ENCODE measurements around the gene ERICH6B.

- no peak for TF ChIP-seq EZH2phosphoT487 (conservative IDR thresholded peaks at IDR 0.05; ENCODE audit: low read length)
- TF ChIP-seq CTCF (IDR thresholded peaks at IDR 0.05; ENCODE audit: insufficient read depth, low read length, poor library complexity, severe bottlenecking): no peak
Observed at GRCh38 chr13:45629940-45630339, 14.4 kb upstream of the ERICH6B start.

Measured in SU-DHL-6 (cell line).